ENCODE measurements around the gene LCN2. TPM values are rescaled to one million over a fixed set of nuclear protein-coding genes. Genes with fewer than 3 reads are reported as not detected.
A peak's percentile ranks its signal among the peaks of the same experiment; 100 is the strongest.

Gene LCN2
- total and polyA plus RNA-seq, 9 of the 15 experiments (the other 6 are each of a cell fraction or from before 2014, with no cell fraction given): 0.10 to 1.2 (median 0.44) TPM; not detected in 1

GRCh38 chr9:128127568-128127989 lies 21.7 kb upstream of the LCN2 start, which contains the start of gene PTGES2 (continued):
- no peak for TF ChIP-seq ZNF212 (CRISPR knock-in tag; IDR thresholded peaks at IDR 0.05)
- no peak for TF ChIP-seq NELFE (IDR thresholded peaks at IDR 0.05; ENCODE audit: insufficient read depth, insufficient read length)
- TF ChIP-seq PRPF4 (IDR thresholded peaks at IDR 0.05; ENCODE audit: insufficient read depth, low read depth, low read length, poor library complexity, severe bottlenecking): peak; percentile 50
- TF ChIP-seq AFF1 (IDR thresholded peaks at IDR 0.05; ENCODE audit: low read depth in 1 of 2, partially characterized antibody in 2 of 2): no peak
- TF ChIP-seq, protein P1, sequence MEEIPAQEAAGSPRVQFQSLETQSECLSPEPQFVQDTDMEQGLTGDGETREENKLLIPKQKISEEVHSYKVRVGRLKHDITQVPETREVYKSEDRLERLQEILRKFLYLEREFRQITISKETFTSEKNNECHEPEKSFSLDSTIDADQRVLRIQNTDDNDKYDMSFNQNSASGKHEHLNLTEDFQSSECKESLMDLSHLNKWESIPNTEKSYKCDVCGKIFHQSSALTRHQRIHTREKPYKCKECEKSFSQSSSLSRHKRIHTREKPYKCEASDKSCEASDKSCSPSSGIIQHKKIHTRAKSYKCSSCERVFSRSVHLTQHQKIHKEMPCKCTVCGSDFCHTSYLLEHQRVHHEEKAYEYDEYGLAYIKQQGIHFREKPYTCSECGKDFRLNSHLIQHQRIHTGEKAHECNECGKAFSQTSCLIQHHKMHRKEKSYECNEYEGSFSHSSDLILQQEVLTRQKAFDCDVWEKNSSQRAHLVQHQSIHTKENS (CRISPR knock-in tag; IDR thresholded peaks at IDR 0.05): no peak
- no peak for TF ChIP-seq ETS2 (tag; IDR thresholded peaks at IDR 0.05; ENCODE audit: borderline replicate concordance, poor library complexity, severe bottlenecking)
- TF ChIP-seq KAT7 (CRISPR knock-in tag; IDR thresholded peaks at IDR 0.05; ENCODE audit: borderline replicate concordance): no peak
- no peak for TF ChIP-seq ETV6 (IDR thresholded peaks at IDR 0.05; ENCODE audit: borderline replicate concordance in 1 of 2, low read depth in 2 of 2, low read length in 1 of 2)
- no peak for TF ChIP-seq ETV6 (CRISPR knock-in tag; IDR thresholded peaks at IDR 0.05; ENCODE audit: borderline replicate concordance)
- 0 out of 2 replicates have a peak, but pooled peaks have one; percentile 15 for TF ChIP-seq PTBP1 (IDR thresholded peaks at IDR 0.05; ENCODE audit: low read depth, low read length)
- no peak for TF ChIP-seq CEBPB (tag; IDR thresholded peaks at IDR 0.05)
- TF ChIP-seq, protein P2, sequence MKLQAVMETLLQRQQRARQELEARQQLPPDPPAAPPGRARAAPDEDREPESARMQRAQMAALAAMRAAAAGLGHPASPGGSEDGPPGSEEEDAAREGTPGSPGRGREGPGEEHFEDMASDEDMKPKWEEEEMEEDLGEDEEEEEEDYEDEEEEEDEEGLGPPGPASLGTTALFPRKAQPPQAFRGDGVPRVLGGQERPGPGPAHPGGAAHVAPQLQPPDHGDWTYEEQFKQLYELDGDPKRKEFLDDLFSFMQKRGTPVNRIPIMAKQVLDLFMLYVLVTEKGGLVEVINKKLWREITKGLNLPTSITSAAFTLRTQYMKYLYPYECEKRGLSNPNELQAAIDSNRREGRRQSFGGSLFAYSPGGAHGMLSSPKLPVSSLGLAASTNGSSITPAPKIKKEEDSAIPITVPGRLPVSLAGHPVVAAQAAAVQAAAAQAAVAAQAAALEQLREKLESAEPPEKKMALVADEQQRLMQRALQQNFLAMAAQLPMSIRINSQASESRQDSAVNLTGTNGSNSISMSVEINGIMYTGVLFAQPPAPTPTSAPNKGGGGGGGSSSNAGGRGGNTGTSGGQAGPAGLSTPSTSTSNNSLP (IDR thresholded peaks at IDR 0.05; ENCODE audit: borderline replicate concordance, low read depth, low read length): no peak
- no peak for TF ChIP-seq ZKSCAN1 (IDR thresholded peaks at IDR 0.05; ENCODE audit: low read depth, low read length)
- 0 out of 2 replicates have a peak, but pooled peaks have one; percentile 2 for TF ChIP-seq MBD2 (IDR thresholded peaks at IDR 0.05; ENCODE audit: borderline replicate concordance, low read depth)
- no peak for TF ChIP-seq CTCFL (IDR thresholded peaks at IDR 0.05; ENCODE audit: borderline replicate concordance, insufficient read depth, low read depth, low read length, poor library complexity, severe bottlenecking)
- no peak for TF ChIP-seq COPS2 (conservative IDR thresholded peaks at IDR 0.05)
